ENCODE measurements around the gene MBTPS2. TPM values are rescaled to one million over a fixed set of nuclear protein-coding genes. Genes with fewer than 3 reads are reported as not detected.

MBTPS2 gene
- total and polyA plus RNA-seq, 9 of the 15 experiments (the other 6 are each of a cell fraction or from before 2014, with no cell fraction given) = 2.3 to 18.7 (median 4.0) TPM

GRCh38 chrX:21930986-21931385, 91.6 kb downstream of the MBTPS2 start:
- Histone ChIP-seq H3K9ac (ENCODE audit: insufficient read depth in 1 of 2, low read depth in 2 of 2, low read length in 2 of 2) (no peak overlapping the region), H3K27ac (ENCODE audit: extremely low read depth, low read depth, low read length) (no peak overlapping the region), H3K9me1 (ENCODE audit: control insufficient read depth, insufficient read depth, low read length) (no peaks in the 10 kb centered on the region), H3K4me3 (no peak overlapping the region), H3K4me1 (replicated peaks in 1 of 2; ENCODE audit: control insufficient read depth in 2 of 2, insufficient read depth in 2 of 2, low read length in 2 of 2) (no peaks in the 10 kb centered on the region; a peak in 1 of 5 replicates), H3K4me2 (ENCODE audit: insufficient read depth, low read length) (no peak overlapping the region), H3K9me3 (replicated peaks; ENCODE audit: control insufficient read depth, insufficient read depth, low read depth, low read length) (no peaks in the 10 kb centered on the region), H3K36me3 (ENCODE audit: control insufficient read depth, insufficient read depth, low read length) (no peaks in the 10 kb centered on the region), H3K79me2 (ENCODE audit: control insufficient read depth, insufficient read depth, low read length) (no peaks in the 10 kb centered on the region), H2AFZ (ENCODE audit: low read depth, low read length) (no peak overlapping the region), H4K20me1 (replicated peaks; ENCODE audit: control insufficient read depth, insufficient read depth, low read length) (no peaks in the 10 kb centered on the region), H3K27me3 (ENCODE audit: control insufficient read depth in 2 of 2, insufficient read depth in 2 of 2, low read length in 2 of 2) (no peaks in the 10 kb centered on the region)
- POLR2A ChIA-PET = no interaction called here
- no TSS peak for BruUV-seq (replicated peaks)
- WGBS (ENCODE audit: insufficient coverage, low coverage, missing lambda C conversion rate) = 17% methylated on average over 1 of the region's 1 CpG
- CTCF ChIA-PET (ENCODE audit: low intra/inter-chr PET ratio) = no interaction called here
- FAIRE-seq (no peak), ATAC-seq (no peak), DNase-seq (ENCODE audit: extremely low read depth in 1 of 4, low spot score in 3 of 4) (no peak)
- in situ Hi-C loops (cut with MboI) (no loop called here), intact Hi-C loops (cut with micrococcal nuclease) (loop anchor here (5.0 kb wide), 1 partner anchor 41 kb away; no protein-coding TSS in a partner anchor)
- TF ChIP-seq RBM34 (IDR thresholded peaks at IDR 0.05; ENCODE audit: borderline replicate concordance, insufficient read depth, low read length) = no peak
- TF ChIP-seq MITF (IDR thresholded peaks at IDR 0.05) = no peak
- TF ChIP-seq KDM2B (CRISPR knock-in tag; IDR thresholded peaks at IDR 0.05) = no peak
- TF ChIP-seq CEBPZ (IDR thresholded peaks at IDR 0.05; ENCODE audit: borderline replicate concordance, low read depth, low read length) = no peak
- no peak for TF ChIP-seq ZSCAN29 (IDR thresholded peaks at IDR 0.05)
- no peak for TF ChIP-seq ZNF778 (CRISPR knock-in tag; IDR thresholded peaks at IDR 0.05)
- TF ChIP-seq THRAP3 (IDR thresholded peaks at IDR 0.05; ENCODE audit: borderline replicate concordance) = no peak
- TF ChIP-seq IRF2 (CRISPR knock-in tag; IDR thresholded peaks at IDR 0.05) = no peak
- no peak for TF ChIP-seq PREB (CRISPR knock-in tag; IDR thresholded peaks at IDR 0.05)
- TF ChIP-seq MIER1 (IDR thresholded peaks at IDR 0.05; ENCODE audit: low read depth) = no peak
- no peak for TF ChIP-seq SRSF3 (IDR thresholded peaks at IDR 0.05; ENCODE audit: insufficient read depth, low read length)
- TF ChIP-seq ZNF41 (CRISPR knock-in tag; conservative IDR thresholded peaks at IDR 0.05) = no peak
- no peak for TF ChIP-seq ZNF197 (CRISPR knock-in tag; IDR thresholded peaks at IDR 0.05; ENCODE audit: low read depth)
- no peak for TF ChIP-seq NR4A1 (CRISPR knock-in tag; IDR thresholded peaks at IDR 0.05)
- no peak for TF ChIP-seq NR4A1 (tag; IDR thresholded peaks at IDR 0.05)

Data from K562 (cell line).